Astrocyte of the spinal cord (primary cell): Measurements from ENCODE around the gene CAMTA1.
A peak's percentile ranks its signal among the peaks of the same experiment; 100 is the strongest.

Experiments used
- DNase-seq: peaks from one replicate; pipeline ENCODE4 v3.0.0; 2011; ENCODE audit warnings: low read depth, low spot score
- H3K4me3 ChIP-seq: 2 replicates; pipeline ENCODE4 v1.5.1; 2011; ENCODE audit warnings: low read depth, mild to moderate bottlenecking, low read length, moderate library complexity
- CTCF ChIP-seq: IDR thresholded peaks from 2 replicates; pipeline ENCODE4 v1.5.1; 2012; ENCODE audit warnings: low read depth, mild to moderate bottlenecking, low read length, inconsistent platforms
- in situ Hi-C: cut with HindIII; loops from 2 replicates; pipeline ENCODE4 v1.10.0; 2017; ENCODE audit warnings: low sequenced_read_pairs

The CAMTA1 gene

GRCh38 chr1:7250597-7251453 lies 465.6 kb downstream of the CAMTA1 start:
- no peak for TF ChIP-seq CTCF
- no peak for DNase-seq
- in situ Hi-C loops = no loop called here
- no peak overlapping the region for H3K4me3 ChIP-seq

GRCh38 chr1:7251454-7251800 lies 466.2 kb downstream of the CAMTA1 start:
- no peak for TF ChIP-seq CTCF
- no peak for DNase-seq
- in situ Hi-C loops = no loop called here
- H3K4me3 ChIP-seq = no peak overlapping the region

- no peak for DNase-seq
- in situ Hi-C loops = no loop called here
- no peak for TF ChIP-seq CTCF
- no peak overlapping the region for H3K4me3 ChIP-seq
Measured at GRCh38 chr1:7252411-7253117, 467.3 kb downstream of the CAMTA1 start.

- in situ Hi-C loops = no loop called here
- TF ChIP-seq CTCF = no peak
- H3K4me3 ChIP-seq = no peak overlapping the region
- DNase-seq = peak; percentile 65
Measured at GRCh38 chr1:7253118-7253480, 467.8 kb downstream of the CAMTA1 start.

- no peak overlapping the region for H3K4me3 ChIP-seq
- TF ChIP-seq CTCF = no peak
- in situ Hi-C loops = no loop called here
- DNase-seq = no peak
Measured at GRCh38 chr1:7253988-7254587, 468.8 kb downstream of the CAMTA1 start.

GRCh38 chr1:7255303-7256058 lies 470.2 kb downstream of the CAMTA1 start:
- no peak for TF ChIP-seq CTCF
- DNase-seq = peak; percentile 50
- H3K4me3 ChIP-seq = no peak overlapping the region
- in situ Hi-C loops = no loop called here
